Measurements from ENCODE around the gene IL19. TPM values are rescaled to one million over a fixed set of nuclear protein-coding genes. Genes with fewer than 3 reads are reported as not detected.

The IL19 gene
- total and polyA plus RNA-seq, 2 experiments from 2014 or later, result 0.37 TPM; not detected in 1

DNA sequence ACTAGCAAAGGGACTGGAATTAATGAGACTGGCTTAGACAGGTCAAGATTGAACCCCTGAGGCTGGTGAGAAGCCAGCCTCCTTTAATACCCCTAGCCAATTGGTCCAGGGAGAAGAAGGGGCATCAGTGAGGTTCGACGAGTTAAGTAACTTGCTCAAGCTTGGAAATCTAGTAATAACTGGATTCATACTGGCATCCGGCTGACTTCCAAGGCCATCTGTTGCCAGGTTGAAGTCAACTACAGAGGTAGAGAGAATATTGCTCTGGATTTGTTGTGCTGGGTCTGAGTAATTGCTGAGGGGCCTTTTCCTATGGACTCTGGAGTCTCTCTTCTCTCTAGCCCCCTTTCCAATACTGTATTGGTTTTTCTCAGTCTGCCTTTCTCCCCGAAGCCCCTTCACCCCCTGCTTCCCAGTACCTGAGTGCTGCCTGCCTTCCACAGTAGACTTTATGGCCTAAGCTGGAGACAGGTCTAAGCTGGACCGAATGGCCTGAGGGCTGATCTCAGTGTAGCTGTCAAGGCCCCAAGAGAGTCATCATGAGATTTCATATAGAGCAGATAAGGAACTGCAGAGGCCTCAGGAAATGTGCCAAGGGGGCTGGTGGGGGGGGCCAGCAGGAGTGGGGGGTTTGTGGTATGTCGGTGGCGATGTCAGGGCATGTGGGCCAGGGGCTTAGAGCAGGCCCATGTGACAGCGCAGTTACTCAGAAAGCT, 42.4 kb upstream of the IL19 start:
- no peak for TF ChIP-seq CTCF (IDR thresholded peaks at IDR 0.05; ENCODE audit: poor library complexity)
- no peak for TF ChIP-seq EZH2 (IDR thresholded peaks at IDR 0.05; ENCODE audit: borderline replicate concordance)
- no peak for TF ChIP-seq EZH2phosphoT487 (IDR thresholded peaks at IDR 0.05; ENCODE audit: low read depth, severe bottlenecking, unreplicated experiment)
- peaks cover 56% of the 10 kb centered on the region for H3K79me2 ChIP-seq
- no peak overlapping the region for H2AFZ ChIP-seq
- no peaks in the 10 kb centered on the region for H3K9me3 ChIP-seq (ENCODE audit: low read depth)
- H3K27me3 ChIP-seq, result no peaks in the 10 kb centered on the region
- peaks cover 62% of the 10 kb centered on the region for H4K20me1 ChIP-seq (ENCODE audit: insufficient read depth, poor library complexity, severe bottlenecking)
- H3K4me3 ChIP-seq, result no peak overlapping the region
- H3K4me1 ChIP-seq (ENCODE audit: insufficient read depth), result peaks cover 10% of the 10 kb centered on the region
- DNase-seq (ENCODE audit: low spot score), result no peak
- H3K9me2 ChIP-seq (replicated peaks; ENCODE audit: insufficient read depth), result no peaks in the 10 kb centered on the region
- H3K27ac ChIP-seq, result no peak overlapping the region
- no peak overlapping the region for H3K4me2 ChIP-seq
- 88% methylated on average over 8 of the region's 8 CpGs for WGBS (ENCODE audit: low lambda C conversion rate, missing lambda C conversion rate)
- no peaks in the 10 kb centered on the region for H3K36me3 ChIP-seq (replicated peaks; ENCODE audit: insufficient read depth, low read depth)

GRCh38 chr1:206728697-206728987, 41.9 kb upstream of the IL19 start:
- whole genome bisulfite sequencing (ENCODE audit: low lambda C conversion rate, missing lambda C conversion rate), result 88% methylated on average over 9 of the region's 9 CpGs
- H4K20me1 ChIP-seq (ENCODE audit: insufficient read depth, poor library complexity, severe bottlenecking), result peaks cover 57% of the 10 kb centered on the region

GRCh38 chr1:206729050-206729449, 41.5 kb upstream of the IL19 start:
- DNase-seq (ENCODE audit: low spot score), result no peak
- WGBS (ENCODE audit: low lambda C conversion rate, missing lambda C conversion rate), result 95% methylated on average over 6 of the region's 6 CpGs
- no peaks in the 10 kb centered on the region for H3K27me3 ChIP-seq
- peaks cover 48% of the 10 kb centered on the region for H3K79me2 ChIP-seq
- no peak overlapping the region for H2AFZ ChIP-seq
- H3K4me2 ChIP-seq, result no peak overlapping the region
- H4K20me1 ChIP-seq (ENCODE audit: insufficient read depth, poor library complexity, severe bottlenecking), result peaks cover 53% of the 10 kb centered on the region
- H3K4me3 ChIP-seq, result no peak overlapping the region
- no peaks in the 10 kb centered on the region for H3K9me2 ChIP-seq (replicated peaks; ENCODE audit: insufficient read depth)
- no peaks in the 10 kb centered on the region for H3K36me3 ChIP-seq (replicated peaks; ENCODE audit: insufficient read depth, low read depth)
- no peaks in the 10 kb centered on the region for H3K9me3 ChIP-seq (ENCODE audit: low read depth)
- H3K27ac ChIP-seq, result no peak overlapping the region
- TF ChIP-seq CTCF (IDR thresholded peaks at IDR 0.05; ENCODE audit: poor library complexity), result no peak
- no peak for TF ChIP-seq EZH2 (IDR thresholded peaks at IDR 0.05; ENCODE audit: borderline replicate concordance)
- H3K4me1 ChIP-seq (ENCODE audit: insufficient read depth), result peaks cover 3% of the 10 kb centered on the region

More at GRCh38 chr1:206728697-206728987, 41.9 kb upstream of the IL19 start:
- Histone ChIP-seq H3K4me3 (no peak overlapping the region), H2AFZ (no peak overlapping the region), H3K4me2 (no peak overlapping the region), H3K79me2 (peaks cover 51% of the 10 kb centered on the region), H3K9me3 (ENCODE audit: low read depth) (no peaks in the 10 kb centered on the region), H3K9me2 (replicated peaks; ENCODE audit: insufficient read depth) (no peaks in the 10 kb centered on the region), H3K4me1 (ENCODE audit: insufficient read depth) (peaks cover 5% of the 10 kb centered on the region), H3K36me3 (replicated peaks; ENCODE audit: insufficient read depth, low read depth) (no peaks in the 10 kb centered on the region), H3K27ac (no peak overlapping the region), H3K27me3 (no peaks in the 10 kb centered on the region)
- no peak for DNase-seq (ENCODE audit: low spot score)
- TF ChIP-seq EZH2 (IDR thresholded peaks at IDR 0.05; ENCODE audit: borderline replicate concordance), result no peak
- no peak for TF ChIP-seq CTCF (IDR thresholded peaks at IDR 0.05; ENCODE audit: poor library complexity)
- TF ChIP-seq EZH2phosphoT487 (IDR thresholded peaks at IDR 0.05; ENCODE audit: low read depth, severe bottlenecking, unreplicated experiment), result no peak

All from hepatocyte (in vitro differentiated cells).